ENCODE results near the gene C20orf204. TPM values are rescaled to one million over a fixed set of nuclear protein-coding genes. Genes with fewer than 3 reads are reported as not detected.

The C20orf204 gene
- total and polyA plus RNA-seq, 2 donors (not counting 3 experiments of a cell fraction or from before 2014, with no cell fraction given) = 2.8 to 5.8 TPM

GRCh38 chr20:64056889-64057627 lies 21.1 kb downstream of the C20orf204 start:
- no peaks in the 10 kb centered on the region for H3K27me3 ChIP-seq (ENCODE audit: control insufficient read depth in 2 of 2, insufficient read depth in 2 of 2, low read length in 2 of 2)
- no TSS peak for BruUV-seq (replicated peaks)
- H3K79me2 ChIP-seq (ENCODE audit: control insufficient read depth, insufficient read depth, low read length) = no peaks in the 10 kb centered on the region
- peak overlapping the region; percentile 40 for H3K27ac ChIP-seq (ENCODE audit: insufficient read depth, low read depth, low read length)
- H3K9me1 ChIP-seq (replicated peaks; ENCODE audit: control insufficient read depth, extremely low read depth, insufficient read depth, low read length) = no peaks in the 10 kb centered on the region
- no peaks in the 10 kb centered on the region for H4K20me1 ChIP-seq (replicated peaks; ENCODE audit: control insufficient read depth, extremely low read depth, insufficient read depth, low read length)
- ChIA-PET CTCF (interaction anchor here (0.6 to 15.2 kb wide), 18 partner anchors 8 to 748 kb away, joined by 3 to 412 read pairs (median 5); partner anchors contain the start of genes C20orf204, OPRL1, PRPF6 and PTK6), POLR2A (interaction anchor here (0.7 to 1.9 kb wide), 4 partner anchors 10 to 77 kb away, joined by 3 to 9 read pairs (median 4); no protein-coding TSS in a partner anchor)
- peaks cover 56% of the 10 kb centered on the region for H3K4me1 ChIP-seq (ENCODE audit: control insufficient read depth, extremely low read depth, insufficient read depth, low read length)
- dilution Hi-C loops (cut with MboI; ENCODE audit: extremely low pct_ligation_motif_present, low sequenced_read_pairs) (no loop called here), intact Hi-C loops (cut with micrococcal nuclease) (loop anchor here (1.0 to 10.0 kb wide), 5 partner anchors 18 to 518 kb away; partner anchors contain the start of genes DNAJC5, PRPF6 and UCKL1)
- H3K9me3 ChIP-seq (replicated peaks; ENCODE audit: control insufficient read depth, insufficient read depth, low read length) = no peaks in the 10 kb centered on the region
- H3K36me3 ChIP-seq (ENCODE audit: control insufficient read depth in 2 of 2, extremely low read depth in 1 of 2, insufficient read depth in 2 of 2, low read length in 2 of 2) = no peaks in the 10 kb centered on the region
- TF ChIP-seq POLR2AphosphoS5 (IDR thresholded peaks at IDR 0.05; ENCODE audit: insufficient read depth, low read depth, low read length) (no peak), CTCF (IDR thresholded peaks at IDR 0.05; ENCODE audit: extremely low read depth in 1 of 2, insufficient read depth in 1 of 2, low read depth in 1 of 2, low read length in 2 of 2) (no peak), MAX (IDR thresholded peaks at IDR 0.05; ENCODE audit: insufficient read depth, insufficient read length) (no peak), EZH2 (IDR thresholded peaks at IDR 0.05; ENCODE audit: borderline replicate concordance, low read depth, low read length, severe bottlenecking) (no peak), MYC (IDR thresholded peaks at IDR 0.05; ENCODE audit: low read depth, low read length) (no peak), POLR2A (IDR thresholded peaks at IDR 0.05; ENCODE audit: low read depth, low read length) (no peak), JUN (IDR thresholded peaks at IDR 0.05; ENCODE audit: borderline replicate concordance, insufficient read depth, insufficient read length, low read depth) (no peak), FOS (IDR thresholded peaks at IDR 0.05; ENCODE audit: borderline replicate concordance, insufficient read depth, low read length) (no peak), GATA2 (IDR thresholded peaks at IDR 0.05; ENCODE audit: insufficient read depth, insufficient read length, low read depth, low read length) (no peak)
- H3K9ac ChIP-seq (replicated peaks; ENCODE audit: extremely low read depth, insufficient read depth, low read length) = peak overlapping the region; percentile 5
- no peak for FAIRE-seq
- peak; percentile 60 for DNase-seq (ENCODE audit: low read depth, low spot score)
- H3K4me2 ChIP-seq (ENCODE audit: insufficient read depth, low read length) = no peak overlapping the region
- H3K4me3 ChIP-seq (replicated peaks in 1 of 3; ENCODE audit: insufficient read depth in 1 of 3, low read depth in 1 of 3, low read length in 3 of 3) = no peak overlapping the region
- peak overlapping the region; percentile 59 for H2AFZ ChIP-seq (ENCODE audit: low read depth, low read length)

All from endothelial cell of umbilical vein (primary cell).